TTC549 (cell line): Measurements from ENCODE around the gene RMC1.
"Not testable (repeated sequence)": the region's sequence is repeated elsewhere in the genome, so short reads cannot be mapped to it uniquely, and the experiment has no call there.

ENCODE experiments used
- FAIRE-seq: peaks from 2 replicates; lab custom pipeline; 2012; peaks lifted over from hg19 to GRCh38; lab: Jason Lieb, UNC

RMC1 gene

DNA sequence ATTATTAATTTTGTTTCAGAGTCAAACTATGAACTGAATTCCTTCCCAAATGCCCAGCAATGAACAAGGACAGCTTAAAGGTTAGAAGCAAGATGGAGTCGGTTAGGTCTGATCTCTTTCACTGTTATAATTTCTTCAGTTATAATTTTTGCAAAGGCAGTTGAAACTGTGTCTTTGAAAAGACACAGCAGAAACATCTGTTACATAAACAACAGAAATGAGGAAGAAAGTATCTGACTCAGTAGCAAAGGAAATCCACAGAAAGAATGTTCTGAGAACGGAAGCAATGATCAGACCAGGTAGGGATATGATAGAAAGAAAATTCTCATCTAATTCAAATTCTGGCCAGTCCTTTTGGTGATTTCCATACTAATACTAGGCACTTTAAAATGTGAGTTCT, 5.2 kb upstream of the RMC1 start:
- FAIRE-seq, result no peak

DNA sequence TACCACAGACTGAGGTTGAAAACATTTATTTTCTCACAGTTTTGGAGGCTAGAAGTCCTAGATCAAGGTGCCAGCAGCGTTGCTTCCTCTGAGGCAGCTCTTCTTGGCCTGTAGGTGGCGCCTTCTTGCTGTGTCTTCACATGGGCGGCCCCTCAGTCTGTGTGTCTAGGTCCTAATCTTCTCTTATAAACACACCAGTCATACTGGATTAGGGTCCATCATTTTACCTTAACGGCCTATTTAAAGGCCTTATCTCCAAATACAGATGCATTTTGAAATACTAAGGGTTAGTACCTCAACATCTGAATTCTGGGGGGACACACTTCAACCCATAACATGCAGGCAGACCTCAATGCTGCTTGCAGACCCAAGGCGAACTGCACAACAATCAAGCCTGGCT, 4.4 kb upstream of the RMC1 start:
- no peak for FAIRE-seq

DNA sequence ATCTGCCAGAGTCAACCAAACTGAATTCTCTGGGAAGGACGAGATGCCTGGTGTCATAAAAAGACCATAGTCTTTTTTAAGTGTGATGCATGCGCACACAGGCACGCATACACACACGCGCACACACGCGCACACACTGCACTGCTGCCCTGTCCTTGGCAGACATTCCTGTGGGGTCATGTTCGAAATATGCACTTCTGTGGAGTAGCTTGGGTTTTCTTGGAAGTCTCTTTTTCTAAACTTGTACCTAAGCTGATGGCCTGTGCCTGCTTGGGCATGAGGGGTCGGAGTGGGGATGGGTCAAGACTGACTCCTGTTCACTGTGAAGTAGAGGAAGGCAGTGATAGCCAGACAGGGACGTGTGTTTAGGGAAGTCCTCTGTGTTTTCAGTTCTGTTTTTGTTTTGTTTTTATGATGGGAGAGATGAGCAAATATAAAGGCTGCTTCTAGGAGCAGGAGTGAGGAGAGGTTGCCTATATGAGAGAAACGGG, 4.0 kb upstream of the RMC1 start:
- no peak for FAIRE-seq

DNA sequence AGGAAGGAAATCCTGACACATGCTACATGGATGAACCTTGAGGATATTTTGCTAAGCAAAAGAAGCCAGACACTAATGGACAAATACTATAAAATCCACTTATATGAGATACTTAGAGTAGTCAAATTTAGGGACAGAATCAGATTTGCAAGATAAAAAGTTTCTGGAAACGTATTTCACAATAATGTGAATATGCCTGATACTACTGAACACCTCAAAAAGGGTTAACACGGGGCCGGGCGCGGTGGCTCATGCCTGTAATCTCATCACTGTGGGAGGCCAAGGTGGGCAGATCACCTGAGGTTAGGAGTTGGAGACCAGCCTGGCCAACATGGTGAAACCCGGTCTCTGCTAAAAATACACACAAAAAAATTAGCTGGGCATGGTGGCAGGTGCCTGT, 1.7 kb upstream of the RMC1 start:
- FAIRE-seq, result no peak

DNA sequence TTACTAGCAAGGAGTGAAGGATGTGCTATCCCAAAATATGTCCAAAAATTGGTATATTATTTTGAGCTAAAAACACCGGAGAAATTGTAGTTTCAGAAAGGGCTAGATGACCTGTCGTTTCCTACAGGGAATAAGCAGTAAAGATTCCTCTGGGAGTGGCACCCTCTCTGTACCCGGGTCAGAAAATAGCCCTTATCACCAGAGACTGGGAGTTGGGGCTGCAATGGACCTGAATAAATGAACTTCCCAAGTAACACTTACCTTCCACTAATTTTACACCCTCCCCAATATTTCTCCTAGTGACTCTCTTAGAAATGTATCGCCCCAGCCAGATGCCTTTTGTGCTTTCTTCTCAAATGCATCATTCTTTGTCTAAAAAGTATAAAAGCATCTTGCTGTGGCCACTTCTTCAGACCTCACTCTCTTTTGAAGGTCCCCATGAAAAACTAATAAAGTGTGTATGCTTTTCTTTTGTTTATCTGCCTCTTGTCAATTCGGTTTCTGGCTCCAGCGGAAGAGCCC, 734 bp upstream of the RMC1 start:
- no peak for FAIRE-seq

DNA sequence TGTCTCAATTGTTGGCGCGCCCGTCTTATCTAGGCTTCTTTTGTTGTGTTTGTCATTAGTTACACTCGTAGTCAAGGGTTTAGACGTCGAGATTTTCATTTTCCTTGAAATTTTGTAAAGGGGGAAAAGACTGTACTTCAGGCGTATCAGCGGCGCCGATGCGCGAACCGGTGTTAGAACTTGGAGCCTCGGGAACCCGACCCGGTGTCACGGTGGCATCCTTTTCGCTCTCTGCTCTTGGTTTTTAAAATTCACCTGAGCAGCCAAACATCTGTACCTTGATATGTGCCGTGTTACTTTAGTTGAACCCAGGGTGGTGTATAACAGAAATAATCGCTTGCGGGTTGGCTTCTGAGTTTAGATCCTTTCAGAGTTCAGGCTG, 643 bp downstream of the RMC1 start:
- FAIRE-seq, result no peak

DNA sequence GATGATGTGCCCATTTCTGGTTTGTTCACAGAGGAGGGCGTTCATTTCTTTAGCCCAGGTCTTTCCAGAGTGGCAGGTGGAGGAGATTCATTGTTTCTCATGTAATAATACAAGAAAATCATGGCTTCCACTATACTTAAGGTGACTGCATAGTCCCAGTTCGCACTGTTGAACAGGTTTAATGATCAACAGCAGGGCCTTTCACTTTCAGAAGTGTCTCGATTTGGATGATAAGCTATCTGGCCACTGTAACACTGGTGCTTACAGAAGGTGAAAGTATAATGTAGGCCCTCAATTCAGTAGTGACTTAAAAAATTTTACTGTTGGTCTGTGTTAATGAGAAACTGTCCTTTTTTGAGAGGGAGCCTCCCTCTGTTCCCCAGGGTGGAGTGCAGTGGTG, 1.4 kb downstream of the RMC1 start:
- FAIRE-seq, result no peak

DNA sequence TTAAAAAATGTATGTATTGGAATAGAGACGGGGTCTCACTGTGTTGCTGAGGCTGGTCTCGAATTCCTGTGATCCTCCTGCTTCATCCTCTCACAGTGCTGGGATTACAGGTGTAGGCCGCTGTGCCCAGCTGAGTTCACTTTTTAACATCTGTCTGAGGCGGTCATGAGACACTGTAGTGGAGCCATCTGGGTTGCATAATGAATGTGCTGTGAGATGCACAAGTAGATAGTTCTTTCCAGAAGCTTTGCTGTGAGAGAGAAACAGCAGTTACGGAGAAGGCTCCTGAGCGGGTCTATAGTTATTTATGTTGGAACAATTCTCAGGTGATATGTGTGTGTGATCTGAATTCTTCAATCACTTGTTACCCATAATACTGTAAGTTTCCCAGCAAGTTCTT, 3.1 kb downstream of the RMC1 start:
- no peak for FAIRE-seq

DNA sequence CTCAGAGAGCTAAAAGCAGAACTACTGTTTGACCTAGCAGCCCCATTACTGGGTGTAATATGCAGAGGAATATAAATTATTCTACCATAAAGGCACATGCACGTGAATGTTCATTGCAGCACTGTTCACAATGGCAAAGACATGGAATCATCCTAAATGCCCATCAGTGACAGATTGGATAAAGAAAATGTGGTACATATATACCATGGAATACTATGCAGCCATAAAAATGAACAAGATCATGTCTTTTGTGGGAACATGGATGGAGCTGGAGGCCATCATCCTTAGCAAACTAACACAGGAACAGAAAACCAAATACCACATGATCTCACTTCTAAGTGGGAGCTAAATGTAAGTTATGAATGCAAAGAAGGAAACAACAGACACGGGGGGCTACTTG, 7.6 kb downstream of the RMC1 start:
- FAIRE-seq, result not testable (repeated sequence)

DNA sequence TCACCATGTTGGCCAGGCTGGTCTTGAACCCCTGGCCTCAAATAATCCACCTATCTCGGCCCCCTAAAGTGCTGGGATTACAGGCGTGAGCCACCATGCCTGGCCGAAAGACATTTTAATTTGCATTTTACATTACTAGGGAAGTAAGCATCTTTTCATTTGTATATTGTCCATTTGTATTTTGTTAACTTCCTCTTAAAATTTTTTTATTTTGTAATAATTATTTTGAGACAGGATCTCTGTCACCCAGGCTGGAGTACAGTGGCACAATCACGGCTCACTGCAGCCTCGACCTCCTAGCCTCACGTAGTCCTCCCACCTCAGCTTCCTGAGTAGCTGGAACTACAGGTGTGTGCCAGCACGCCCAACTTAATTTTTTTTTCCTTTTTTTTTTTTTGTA, 8.9 kb downstream of the RMC1 start:
- not testable (repeated sequence) for FAIRE-seq

DNA sequence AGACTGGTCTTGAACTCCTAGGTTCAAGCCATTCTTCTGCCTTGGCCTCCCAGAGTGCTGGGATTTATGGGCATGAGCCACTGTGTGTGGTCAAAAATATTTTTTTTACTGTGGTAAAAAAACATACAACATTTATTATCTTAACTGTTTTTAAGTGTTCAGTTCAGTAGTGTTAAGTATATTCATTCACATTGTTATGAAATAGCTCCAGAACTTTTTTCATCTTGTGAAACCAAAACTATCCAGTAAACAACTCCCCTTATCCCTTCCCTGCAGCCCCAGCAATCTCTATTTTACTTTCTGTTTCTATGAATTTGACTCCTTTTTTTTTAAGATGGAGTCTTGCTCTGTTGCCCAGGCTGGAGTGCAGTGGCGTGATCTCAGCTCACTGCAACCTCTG, 9.3 kb downstream of the RMC1 start:
- FAIRE-seq, result no peak

DNA sequence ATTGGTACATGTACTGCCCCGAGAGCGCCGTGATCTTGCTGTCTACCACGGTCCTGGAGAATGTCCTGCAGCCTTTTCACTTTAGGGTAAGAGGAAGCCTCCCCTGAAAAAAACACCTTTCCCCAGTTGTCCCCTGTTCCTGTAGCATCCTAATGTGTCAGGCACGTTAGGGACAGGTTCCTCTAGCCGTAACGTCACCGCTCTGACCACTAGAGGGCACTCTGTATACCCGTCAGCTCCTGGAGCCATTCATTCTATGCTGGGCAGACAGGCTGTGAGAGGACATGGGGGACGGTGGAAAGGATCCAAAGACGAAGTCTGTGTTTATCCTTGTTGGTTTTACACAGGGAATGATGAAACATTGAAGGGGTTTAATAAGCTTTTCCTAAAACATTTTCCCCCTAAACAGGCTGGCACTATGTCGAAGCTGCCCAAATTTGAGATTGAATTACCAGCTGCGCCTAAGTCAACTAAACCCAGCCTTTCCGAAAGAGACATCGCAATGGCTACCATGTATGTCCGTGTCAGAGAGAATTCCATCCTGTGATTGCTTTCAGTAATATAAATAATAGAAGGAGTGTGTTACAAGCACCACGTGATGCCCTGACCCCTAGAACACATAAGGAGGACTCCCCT, 12.7 kb downstream of the RMC1 start:
- FAIRE-seq, result no peak

DNA sequence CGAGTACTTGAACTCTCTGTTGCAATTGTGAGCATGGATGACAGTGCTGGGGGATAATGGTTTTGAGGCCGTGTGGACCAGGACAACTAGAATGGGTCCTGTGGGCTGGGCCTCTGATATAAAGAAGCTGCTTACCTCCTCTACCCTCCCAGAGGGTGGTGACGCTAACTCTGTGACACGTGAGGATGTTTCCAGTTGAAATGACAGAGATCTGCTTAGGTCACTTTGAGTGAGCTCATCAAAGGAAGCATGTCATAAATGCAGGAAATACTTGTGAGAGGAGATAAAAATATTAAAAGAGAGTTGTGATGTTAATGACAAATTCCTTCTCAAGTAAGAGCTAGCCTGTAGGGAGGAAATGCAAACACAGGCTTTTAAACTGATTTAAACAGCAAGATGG, 16.4 kb downstream of the RMC1 start:
- FAIRE-seq, result no peak

DNA sequence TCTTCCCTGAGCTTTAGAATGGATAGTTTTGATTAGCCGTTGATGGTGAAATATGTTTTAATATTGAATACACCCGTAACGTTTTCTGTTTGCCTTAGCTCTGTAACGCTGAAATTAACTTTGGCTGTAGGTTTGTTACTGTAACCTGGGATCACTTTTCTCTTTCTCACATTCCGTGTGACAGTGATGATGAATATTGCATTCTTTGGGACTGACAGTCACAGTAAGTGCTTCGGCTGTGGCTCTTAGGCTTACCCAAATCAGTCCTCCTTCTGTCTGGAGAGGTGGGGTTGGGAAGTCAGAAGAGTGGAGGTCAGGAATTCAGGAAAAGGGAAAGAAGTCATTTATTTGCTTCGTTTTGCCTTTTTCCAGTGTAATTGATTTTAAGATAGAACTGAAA, 18.0 kb downstream of the RMC1 start:
- no peak for FAIRE-seq

DNA sequence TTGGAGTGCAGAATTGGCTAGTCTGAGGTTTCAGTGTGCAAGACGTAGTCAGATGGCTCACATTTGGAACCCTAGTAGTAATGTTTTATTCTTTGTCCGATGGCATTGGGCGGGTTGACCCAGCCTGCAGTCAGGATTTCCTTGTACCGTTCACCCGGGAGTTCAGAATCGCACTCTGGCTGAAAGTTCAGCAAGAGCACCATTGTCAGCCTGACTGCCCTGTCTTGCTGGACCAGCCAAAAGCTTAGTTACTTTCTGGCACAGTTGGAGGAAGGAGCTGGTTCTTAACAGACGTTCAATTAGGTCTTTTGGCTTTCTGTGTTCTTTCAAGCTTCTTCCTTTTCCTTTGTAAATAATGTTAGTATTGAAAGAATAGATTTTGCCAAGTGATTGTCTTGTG, 18.6 kb downstream of the RMC1 start:
- FAIRE-seq, result no peak

DNA sequence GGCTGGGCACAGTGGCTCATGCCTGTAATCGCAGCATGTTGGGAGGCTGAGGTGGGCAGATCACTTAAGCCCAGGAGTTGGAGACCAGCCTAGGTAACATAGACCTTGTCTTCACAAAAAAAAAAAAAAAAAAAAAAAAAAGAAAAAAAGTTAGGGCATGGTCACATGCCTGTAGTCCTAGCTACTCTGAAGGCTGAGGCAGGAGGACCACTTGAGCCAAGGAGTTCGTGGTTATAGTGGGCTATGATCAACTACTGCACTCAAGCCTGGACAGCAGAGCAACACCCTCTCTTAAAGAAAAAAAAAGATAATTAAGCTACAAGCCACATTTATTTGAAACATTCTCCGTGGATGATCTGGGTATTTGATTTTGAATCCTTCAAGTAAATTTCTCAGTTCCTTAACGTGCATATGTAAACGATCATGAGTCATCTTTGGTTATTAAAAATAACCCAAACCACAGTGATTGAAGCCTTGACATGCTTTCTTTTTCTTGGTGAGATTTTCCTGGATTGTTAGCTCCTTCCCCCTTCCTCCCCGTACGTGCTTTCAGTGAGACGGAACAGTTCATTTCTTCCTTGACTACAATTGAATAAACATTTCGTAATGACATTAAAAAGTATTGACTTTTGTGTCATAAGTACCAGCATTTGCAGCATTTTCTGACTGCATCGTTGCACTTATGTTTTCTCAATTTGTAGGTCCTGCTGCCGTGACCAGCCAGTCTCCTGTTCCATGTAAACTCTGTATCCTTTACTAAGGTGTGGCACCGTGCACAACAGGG, 20.3 kb downstream of the RMC1 start:
- FAIRE-seq, result no peak

DNA sequence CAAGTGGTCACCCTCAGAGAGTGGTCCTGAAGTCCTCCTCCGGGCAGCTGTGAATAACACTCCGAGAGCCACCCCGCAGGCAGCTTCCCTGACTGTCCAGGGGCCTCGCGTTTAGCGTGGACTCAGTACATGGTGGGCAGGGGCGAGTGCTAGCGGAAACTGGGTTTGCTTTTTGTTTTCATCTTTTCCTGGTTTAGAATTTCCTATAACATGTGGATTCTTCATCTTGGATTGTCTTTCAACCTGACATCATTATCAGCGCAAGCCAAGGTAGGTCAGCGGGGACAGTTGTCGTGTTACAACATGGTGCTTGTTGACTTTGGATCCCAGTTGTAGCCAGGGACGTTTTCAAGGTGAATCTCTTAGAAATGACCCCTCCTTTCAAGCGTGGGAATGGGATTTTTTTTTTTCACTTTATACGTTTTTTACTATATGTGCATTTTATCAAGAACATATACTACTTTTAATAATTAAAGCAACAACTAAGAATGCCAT, 20.9 kb downstream of the RMC1 start:
- no peak for FAIRE-seq

DNA sequence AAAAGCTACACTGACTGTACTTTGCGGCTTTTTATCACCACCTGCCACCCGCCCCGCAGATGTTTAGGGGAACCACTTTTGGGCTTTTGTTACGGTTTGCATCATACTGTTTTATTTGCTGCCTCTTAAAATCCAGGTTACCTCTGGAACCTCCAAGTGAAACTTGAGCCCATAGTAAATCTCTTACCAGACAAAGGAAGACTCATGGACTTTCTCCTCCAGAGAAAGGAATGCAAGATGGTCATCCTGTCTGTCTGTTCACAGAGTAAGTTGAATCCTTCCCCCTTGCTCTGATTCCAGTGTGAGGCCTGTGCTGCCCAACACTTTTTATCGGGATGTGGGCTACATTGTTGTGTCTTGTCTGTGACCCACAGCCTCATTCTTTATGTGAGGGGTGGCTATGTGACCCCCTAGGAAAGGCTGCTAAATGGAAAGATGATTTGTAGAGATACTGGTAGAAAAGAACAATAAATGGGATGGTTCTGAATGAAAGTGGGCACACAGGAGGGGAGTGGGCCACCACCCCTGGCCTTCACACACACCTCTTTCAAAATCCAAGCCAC, 23.3 kb downstream of the RMC1 start:
- no peak for FAIRE-seq

DNA sequence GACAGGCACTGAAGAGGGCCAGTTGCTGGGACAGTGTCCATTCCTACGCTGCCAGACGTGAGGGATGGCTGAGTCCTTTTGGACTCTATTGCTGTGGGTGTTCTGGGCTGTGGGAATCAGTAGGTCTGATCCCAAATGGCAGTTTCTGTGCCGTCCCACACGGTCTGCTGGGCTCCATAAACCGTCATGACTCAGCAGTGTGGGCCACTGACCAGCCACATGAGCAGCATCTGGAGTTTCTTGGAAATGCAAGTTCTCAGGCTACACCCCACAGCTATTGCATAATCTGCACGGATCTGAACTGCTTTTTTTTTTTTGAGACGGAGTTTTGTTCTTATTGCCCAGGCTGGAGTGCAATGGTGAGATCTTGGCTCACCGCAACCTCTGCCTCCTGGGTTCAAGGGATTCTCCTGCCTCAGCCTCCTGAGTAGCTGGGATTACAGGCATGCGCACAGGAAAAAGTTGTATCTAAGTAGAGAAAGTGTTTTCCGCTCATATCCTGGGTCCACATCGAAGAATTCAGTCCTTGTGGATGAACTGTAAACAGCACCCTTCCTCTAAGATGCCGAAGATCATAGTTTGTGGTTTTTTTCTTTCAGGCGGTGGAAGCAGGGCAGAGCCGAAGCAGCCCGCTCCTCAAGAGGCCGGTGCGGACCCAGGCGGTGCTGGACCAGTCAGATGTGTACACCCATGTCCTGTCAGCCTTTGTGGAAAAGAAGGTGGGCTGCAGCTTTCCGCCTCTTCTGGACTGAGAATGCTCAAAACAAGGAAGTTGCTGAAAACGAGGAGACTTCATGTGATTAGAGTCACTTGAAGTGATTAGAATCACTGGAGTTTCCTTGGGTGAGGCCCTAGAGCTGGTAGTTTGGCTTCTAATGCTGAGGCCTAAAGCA, 25.5 kb downstream of the RMC1 start:
- FAIRE-seq, result no peak

DNA sequence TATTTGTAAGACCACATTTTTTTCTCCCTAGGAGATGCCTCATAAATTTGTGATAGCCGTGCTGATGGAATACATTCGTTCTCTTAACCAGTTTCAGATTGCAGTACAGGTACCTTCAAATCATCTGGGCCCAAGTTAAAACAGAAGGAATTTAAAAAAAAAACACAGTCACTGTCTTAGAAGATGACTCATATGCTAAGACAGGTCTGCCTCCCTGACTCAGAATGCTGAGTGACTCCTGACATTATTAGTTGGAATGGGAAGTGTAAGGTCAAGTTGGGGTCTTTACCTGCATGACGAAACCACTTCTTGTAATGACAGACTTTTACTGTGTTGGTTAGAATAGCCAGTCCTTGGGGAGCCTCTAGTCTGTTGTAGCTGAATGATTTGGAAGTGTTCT, 26.3 kb downstream of the RMC1 start:
- FAIRE-seq, result no peak

DNA sequence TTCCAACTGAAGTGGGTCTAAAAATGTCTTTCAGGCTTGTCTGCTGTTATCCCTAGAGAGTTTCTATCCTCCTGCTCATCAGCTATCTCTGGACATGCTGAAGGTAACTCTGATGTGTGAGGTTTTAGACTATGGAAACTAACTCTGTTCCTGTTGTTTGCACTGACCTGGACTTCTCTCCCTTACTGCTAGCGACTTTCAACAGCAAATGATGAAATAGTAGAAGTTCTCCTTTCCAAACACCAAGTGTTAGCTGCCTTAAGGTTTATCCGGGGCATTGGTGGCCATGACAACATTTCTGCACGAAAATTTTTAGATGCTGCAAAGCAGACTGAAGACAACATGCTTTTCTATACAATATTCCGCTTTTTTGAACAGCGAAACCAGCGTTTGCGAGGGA, 26.9 kb downstream of the RMC1 start:
- FAIRE-seq, result no peak

DNA sequence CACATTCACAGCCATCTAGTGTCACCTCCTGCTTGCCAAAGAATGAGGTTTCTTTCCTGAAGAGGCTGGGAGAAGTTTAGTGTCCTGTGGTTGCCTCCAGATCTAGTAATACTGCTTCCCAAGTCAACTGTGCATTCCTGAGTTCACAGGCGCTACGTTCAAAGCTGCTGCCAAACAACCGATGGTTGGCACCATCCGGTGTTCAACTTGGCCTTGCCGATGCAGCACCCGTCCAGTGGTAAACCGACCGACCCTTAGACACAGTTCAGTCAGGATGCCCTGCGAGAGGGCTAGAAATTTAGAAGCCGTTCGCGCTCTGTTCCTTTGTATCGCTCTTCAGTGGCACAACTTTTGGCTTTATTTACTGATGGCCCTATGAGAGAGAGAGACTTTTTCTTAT, 28.6 kb downstream of the RMC1 start:
- no peak for FAIRE-seq
